GM12878 (cell line): ENCODE measurements around the gene ZNF790. TPM values are rescaled to one million over a fixed set of nuclear protein-coding genes. Genes with fewer than 3 reads are reported as not detected.

Experiments
- ATAC-seq: fragments of 200-7000 bp; cut with Tn5 transposase; 3 replicates; pipeline ENCODE4 v1.9.1; 2020; ENCODE audit warnings: mild to moderate bottlenecking, moderate library complexity
- BruUV-seq: library from RNA; stranded (reverse); fragments of 400-500 nt; replicated peaks from 2 replicates; lab custom pipeline; 2021; lab: Mats Ljungman, UMichigan
- CTCF ChIA-PET: fragments of 300-600 bp; sonication (Branson Sonifier 250); formaldehyde crosslinking; extraction: SDS; loops from one replicate; lab custom pipeline; 2021; ENCODE audit warnings: inconsistent platforms; lab: Yijun Ruan, JAX
- POLR2A ChIA-PET: fragments of 350-600 bp; formaldehyde crosslinking; extraction: SDS; loops from one replicate; lab custom pipeline; 2021; ENCODE audit warnings: inconsistent platforms; lab: Charles Lee
- RAD21 ChIA-PET: fragments of 300-600 bp; sonication (Branson Sonifier 250); formaldehyde crosslinking; loops from one replicate; lab custom pipeline; 2023; ENCODE audit warnings: antibody characterized with exemption; ENCODE audit not compliant: unreplicated experiment; lab: Charles Lee
- SMC1A ChIA-PET: fragments of 300-600 bp; sonication (Branson Sonifier 250); formaldehyde crosslinking; loops from one replicate; lab custom pipeline; 2023; ENCODE audit not compliant: unreplicated experiment, uncharacterized antibody; lab: Charles Lee
- DNase-seq: peaks from one replicate; pipeline ENCODE4 v3.0.0-alpha.2; 2011; ENCODE audit warnings: low read depth, low spot score
- FAIRE-seq: peaks from 3 replicates; lab custom pipeline; 2011; peaks lifted over from hg19 to GRCh38; lab: Jason Lieb, UNC
- H2AFZ ChIP-seq: 2 replicates; pipeline ENCODE4 v1.6.0; 2011; ENCODE audit warnings: low read depth, low read length, control low read depth; ENCODE audit not compliant: control insufficient read depth
- H3K27ac ChIP-seq: 2 replicates; pipeline ENCODE4 v1.5.1; 2011; ENCODE audit warnings: control low read depth; ENCODE audit not compliant: control insufficient read depth, insufficient read depth
- H3K27me3 ChIP-seq, 2 experiments: replicated peaks in 1 of 2; 2 replicates each; pipeline versions ENCODE4 v1.6.0 to v1.6.1; 2011; ENCODE audit warnings: low read length in 1 of 2; ENCODE audit not compliant: control insufficient read depth in 2 of 2, insufficient read depth in 2 of 2
- H3K36me3 ChIP-seq, 2 experiments: 2 replicates each; pipeline ENCODE4 v1.5.1; 2011; ENCODE audit warnings: low read length in 1 of 2; ENCODE audit not compliant: control insufficient read depth in 2 of 2, insufficient read depth in 2 of 2
- H3K4me1 ChIP-seq: 2 replicates; pipeline ENCODE4 v1.6.1; 2011; ENCODE audit warnings: mild to moderate bottlenecking, low read length, moderate library complexity, mixed read lengths; ENCODE audit not compliant: control insufficient read depth, insufficient read depth
- H3K4me2 ChIP-seq: 2 replicates; pipeline ENCODE4 v1.6.0; 2011; ENCODE audit warnings: control low read depth; ENCODE audit not compliant: control insufficient read depth, insufficient read depth
- H3K4me3 ChIP-seq: fragments of 200-600 bp; sonication (generic); 2 replicates; pipeline ENCODE4 v1.5.1; 2016
- H3K79me2 ChIP-seq: 2 replicates; pipeline ENCODE4 v1.6.0; 2011; ENCODE audit warnings: low read length; ENCODE audit not compliant: control insufficient read depth, insufficient read depth
- H3K9ac ChIP-seq: 2 replicates; pipeline ENCODE4 v1.8.0; 2011; ENCODE audit warnings: low read length, control low read depth, mixed read lengths; ENCODE audit not compliant: control insufficient read depth, insufficient read depth
- H3K9me3 ChIP-seq: replicated peaks from 3 replicates; pipeline ENCODE4 v1.5.1; 2011; ENCODE audit warnings: mild to moderate bottlenecking, low read length; ENCODE audit not compliant: control insufficient read depth, insufficient read depth
- H4K20me1 ChIP-seq: 2 replicates; pipeline ENCODE4 v1.6.0; 2011; ENCODE audit not compliant: control insufficient read depth, insufficient read depth
- BHLHE40 ChIP-seq, 2 experiments: fragments of 450-650 bp in 1 of 2; IDR thresholded peaks; 2 replicates each; pipeline ENCODE4 v1.6.1; 2011 to 2017; ENCODE audit warnings: low read depth in 2 of 2, borderline replicate concordance in 1 of 2, improper control_type of control experiment in 1 of 2, low read length in 1 of 2, mild to moderate bottlenecking in 1 of 2
- CTCF ChIP-seq, 3 experiments: IDR thresholded peaks in 2 of 3; conservative IDR thresholded peaks in 1 of 3; 2 replicates each; pipeline ENCODE4 v1.5.1; 2011; ENCODE audit warnings: low read depth in 3 of 3, low read length in 3 of 3, mild to moderate bottlenecking in 3 of 3, control low read depth in 2 of 3, moderate library complexity in 2 of 3, inconsistent platforms in 1 of 3, mixed read lengths in 1 of 3; ENCODE audit not compliant: control insufficient read depth in 2 of 3, insufficient read depth in 1 of 3; ENCODE audit errors: extremely low read depth in 1 of 3
- EED ChIP-seq: sonication (generic); IDR thresholded peaks from 2 replicates; pipeline ENCODE4 v1.6.1; 2016; ENCODE audit warnings: antibody characterized with exemption, low read depth
- MYB ChIP-seq: fragments of 150-350 bp; IDR thresholded peaks from 2 replicates; pipeline ENCODE4 v1.6.1; 2014; ENCODE audit warnings: mild to moderate bottlenecking, low read depth, low read length, borderline replicate concordance
- MYC ChIP-seq: IDR thresholded peaks from 2 replicates; pipeline ENCODE4 v1.6.1; 2011; ENCODE audit warnings: mild to moderate bottlenecking, low read length, moderate library complexity, inconsistent platforms; ENCODE audit not compliant: insufficient read depth, insufficient replicate concordance, insufficient read length, severe bottlenecking
- NFXL1 ChIP-seq: fragments of 450-650 bp; IDR thresholded peaks from 2 replicates; pipeline ENCODE4 v1.6.1; 2017; ENCODE audit warnings: antibody characterized with exemption, mild to moderate bottlenecking, borderline replicate concordance
- RAD51 ChIP-seq: fragments of 450-650 bp; IDR thresholded peaks from 2 replicates; pipeline ENCODE4 v1.6.1; 2016; ENCODE audit warnings: moderate library complexity, mild to moderate bottlenecking, inconsistent platforms
- RELA ChIP-seq: fragments of 450-650 bp; IDR thresholded peaks from 2 replicates; pipeline ENCODE4 v1.8.0; 2014; ENCODE audit warnings: borderline replicate concordance; ENCODE audit not compliant: partially characterized antibody
- RUNX3 ChIP-seq: IDR thresholded peaks from 2 replicates; pipeline ENCODE4 v1.6.1; 2012; ENCODE audit warnings: low read length, inconsistent platforms
- SUPT20H ChIP-seq: IDR thresholded peaks from 2 replicates; pipeline ENCODE4 v1.6.1; 2011; ENCODE audit warnings: low read depth, mild to moderate bottlenecking, low read length, moderate library complexity, borderline replicate concordance; ENCODE audit not compliant: control insufficient read depth
- TARDBP ChIP-seq: IDR thresholded peaks from 2 replicates; pipeline ENCODE4 v1.6.1; 2016; ENCODE audit warnings: borderline replicate concordance
- YBX1 ChIP-seq: fragments of 450-650 bp; IDR thresholded peaks from 2 replicates; pipeline ENCODE4 v1.6.1; 2016; ENCODE audit warnings: antibody characterized with exemption
- ZBTB33 ChIP-seq: fragments of 450-650 bp; IDR thresholded peaks from 2 replicates; pipeline ENCODE4 v1.6.1; 2017; ENCODE audit warnings: mild to moderate bottlenecking
- WGBS: methylation state at CpG from one replicate; pipeline ENCODE4 v1.1.6; 2016; ENCODE audit warnings: low lambda C conversion rate; ENCODE audit not compliant: insufficient replicate concordance, insufficient coverage; ENCODE audit errors: missing lambda C conversion rate; 5-methylcytosine and 5-hydroxymethylcytosine counted together
- in situ Hi-C: fragments of 300-500 bp; cut with MboI; formaldehyde crosslinking; loops from 9 replicates; pipeline ENCODE4 v1.14.3; 2018; ENCODE audit warnings: mixed read lengths
- intact Hi-C: fragments of 100-400 bp; cut with micrococcal nuclease; formaldehyde crosslinking; loops from one replicate; pipeline ENCODE4 v1.14.2; 2022; ENCODE audit not compliant: unreplicated experiment
- polyA plus RNA-seq, 11 experiments: library from polyadenylated mRNA; depleted of rRNA in 4 of 11; unstranded in 6 of 11; stranded (reverse) in 5 of 11; fragments of >200 nt; fragmentation: Nextera tagmentation in 4 of 11; fragmentation: Illumina TruSeq in 1 of 11; extraction: Ambion mirVana in 4 of 11; extraction: Trizol in 1 of 11; gene quantifications; 1 replicate in 1 of 11; 2 replicates in 10 of 11; pipeline versions ENCODE4 v1.2.1 to v1.2.3, GENCODE V29; 2011 to 2016; ENCODE audit warnings: inconsistent platforms in 2 of 11, missing spikeins in 2 of 11, low read depth in 1 of 11
- total RNA-seq, 4 experiments: library from RNA; depleted of rRNA in 3 of 4; stranded (reverse); fragments of >200 nt in 3 of 4; fragmentation: Illumina TruSeq in 1 of 4; extraction: Trizol in 1 of 4; gene quantifications; 2 replicates each; pipeline versions ENCODE4 v1.2.1 to v1.2.3, GENCODE V29; 2013 to 2021
- TF ChIP-seq, protein P1 (sequence below): fragments of 450-650 bp; formaldehyde crosslinking; IDR thresholded peaks from 2 replicates; pipeline ENCODE4 v1.4.0; 2022; ENCODE audit warnings: mild to moderate bottlenecking, moderate library complexity

ZNF790 gene
- total and polyA plus RNA-seq, 10 of the 15 experiments (the other 5 are each of a cell fraction or from before 2014, with no cell fraction given), result 0.87 to 5.2 (median 2.9) TPM

DNA sequence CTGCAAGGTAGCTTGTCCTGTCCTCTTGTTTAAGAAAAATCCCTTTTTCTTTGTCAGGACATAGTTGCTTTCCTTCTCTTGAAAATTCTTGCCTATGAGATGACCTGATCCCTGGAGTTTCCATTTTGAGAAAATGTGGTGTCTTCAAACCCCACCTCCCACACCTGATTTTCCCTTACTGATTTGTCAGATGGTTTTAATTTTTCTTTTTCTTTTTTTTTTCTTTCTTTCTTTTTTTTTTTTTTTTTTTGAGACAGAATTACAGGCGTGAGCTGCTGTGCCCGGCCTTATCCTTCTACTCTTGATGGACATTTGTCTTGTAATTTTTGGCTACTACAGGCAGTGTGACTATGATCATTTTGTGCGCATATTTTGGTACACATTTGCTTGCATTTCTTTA, 13.7 kb upstream of the ZNF790 start:
- TF ChIP-seq RUNX3 (no peak), RELA (no peak), ZBTB33 (no peak), YBX1 (no peak), MYC (no peak), BHLHE40 (IDR thresholded peaks at IDR 0.05; ENCODE audit: borderline replicate concordance in 1 of 2, low read depth in 2 of 2, low read length in 1 of 2) (no peak), SUPT20H (no peak), MYB (no peak), TARDBP (no peak), EED (no peak), NFXL1 (no peak), RAD51 (no peak), CTCF (IDR thresholded peaks at IDR 0.05 in 2 of 3, conservative IDR thresholded peaks at IDR 0.05 in 1 of 3; ENCODE audit: control insufficient read depth in 2 of 3, extremely low read depth in 1 of 3, insufficient read depth in 1 of 3, low read depth in 3 of 3, low read length in 3 of 3) (no peak)
- TF ChIP-seq, protein P1, sequence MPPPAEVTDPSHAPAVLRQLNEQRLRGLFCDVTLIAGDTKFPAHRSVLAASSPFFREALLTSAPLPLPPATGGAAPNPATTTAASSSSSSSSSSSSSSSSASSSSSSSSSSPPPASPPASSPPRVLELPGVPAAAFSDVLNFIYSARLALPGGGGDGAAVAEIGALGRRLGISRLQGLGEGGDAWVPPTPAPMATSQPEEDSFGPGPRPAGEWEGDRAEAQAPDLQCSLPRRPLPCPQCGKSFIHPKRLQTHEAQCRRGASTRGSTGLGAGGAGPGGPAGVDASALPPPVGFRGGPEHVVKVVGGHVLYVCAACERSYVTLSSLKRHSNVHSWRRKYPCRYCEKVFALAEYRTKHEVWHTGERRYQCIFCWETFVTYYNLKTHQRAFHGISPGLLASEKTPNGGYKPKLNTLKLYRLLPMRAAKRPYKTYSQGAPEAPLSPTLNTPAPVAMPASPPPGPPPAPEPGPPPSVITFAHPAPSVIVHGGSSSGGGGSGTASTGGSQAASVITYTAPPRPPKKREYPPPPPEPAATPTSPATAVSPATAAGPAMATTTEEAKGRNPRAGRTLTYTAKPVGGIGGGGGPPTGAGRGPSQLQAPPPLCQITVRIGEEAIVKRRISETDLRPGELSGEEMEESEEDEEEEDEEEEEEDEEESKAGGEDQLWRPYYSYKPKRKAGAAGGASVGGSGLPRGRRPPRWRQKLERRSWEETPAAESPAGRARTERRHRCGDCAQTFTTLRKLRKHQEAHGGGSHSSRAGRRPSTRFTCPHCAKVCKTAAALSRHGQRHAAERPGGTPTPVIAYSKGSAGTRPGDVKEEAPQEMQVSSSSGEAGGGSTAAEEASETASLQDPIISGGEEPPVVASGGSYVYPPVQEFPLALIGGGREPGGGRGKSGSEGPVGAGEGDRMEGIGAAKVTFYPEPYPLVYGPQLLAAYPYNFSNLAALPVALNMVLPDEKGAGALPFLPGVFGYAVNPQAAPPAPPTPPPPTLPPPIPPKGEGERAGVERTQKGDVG (CRISPR knock-in tag), result no peak
- peak overlapping the region; percentile 93 for H3K4me2 ChIP-seq

More for the DNA sequence above, 13.7 kb upstream of the ZNF790 start:
- ATAC-seq (no peak), FAIRE-seq (no peak), DNase-seq (no peak)
- Histone ChIP-seq H3K36me3 (no peaks in the 10 kb centered on the region), H4K20me1 (no peaks in the 10 kb centered on the region), H3K4me1 (peaks cover 4% of the 10 kb centered on the region; the same call in 1 of the 2 replicates), H3K27me3 (no peaks in the 10 kb centered on the region), H3K4me3 (peak overlapping the region; percentile 72; the same call in 1 of the 2 replicates), H3K27ac (no peak overlapping the region), H3K9me3 (peaks cover 8% of the 10 kb centered on the region; the same call in 2 of the 3 replicates), H3K79me2 (peaks cover 5% of the 10 kb centered on the region), H3K9ac (no peak overlapping the region), H2AFZ (0 out of 2 replicates have a peak overlapping the region, but pooled peaks have one; percentile 96)
- ChIA-PET RAD21 (no interaction called here), CTCF (no interaction called here), POLR2A (no interaction called here), SMC1A (interaction anchor here (1.2 kb wide), 1 partner anchor 15 kb away, joined by 3 read pairs; no protein-coding TSS in a partner anchor)
- intact Hi-C loops (no loop called here), in situ Hi-C loops (no loop called here)
- BruUV-seq, result no TSS peak
- no CpG with 5 or more reads among the region's 3 CpGs for WGBS
